NCI-H82 treated with DMSO at 0.1 percent for 48 hours (cell line): ENCODE data around the gene IER3.
"Not testable (repeated sequence)": the region's sequence is repeated elsewhere in the genome, so short reads cannot be mapped to it uniquely, and the experiment has no call there.

Experiments
- DNase-seq: peaks from one replicate; lab custom pipeline; 2025; ENCODE audit not compliant: unreplicated experiment; lab: John Stamatoyannopoulos, UW

Gene IER3

GRCh38 chr6:30769088-30769852, 24.9 kb upstream of the IER3 start:
- DNase-seq = no peak

GRCh38 chr6:30768634-30769087, 24.3 kb upstream of the IER3 start:
- no peak for DNase-seq

GRCh38 chr6:30767944-30768301, 23.6 kb upstream of the IER3 start:
- no peak for DNase-seq

GRCh38 chr6:30767158-30767943, 23.0 kb upstream of the IER3 start:
- DNase-seq = no peak

GRCh38 chr6:30766461-30767157, 22.3 kb upstream of the IER3 start:
- DNase-seq = no peak

GRCh38 chr6:30765495-30765894, 21.1 kb upstream of the IER3 start:
- DNase-seq = not testable (repeated sequence)

- not testable (repeated sequence) for DNase-seq
Observed at GRCh38 chr6:30764490-30765043, 20.2 kb upstream of the IER3 start.

GRCh38 chr6:30763618-30764489, 19.5 kb upstream of the IER3 start:
- peak; percentile 68 for DNase-seq

- no peak for DNase-seq
Observed at GRCh38 chr6:30763155-30763617, 18.8 kb upstream of the IER3 start.

GRCh38 chr6:30761791-30762429, 17.6 kb upstream of the IER3 start:
- no peak for DNase-seq

- DNase-seq = no peak
Observed at GRCh38 chr6:30760549-30760948, 16.2 kb upstream of the IER3 start.

- DNase-seq = no peak
Observed at GRCh38 chr6:30759575-30760239, 15.4 kb upstream of the IER3 start.

GRCh38 chr6:30757261-30757904, 13.0 kb upstream of the IER3 start:
- DNase-seq = no peak

- not testable (repeated sequence) for DNase-seq
Observed at GRCh38 chr6:30756405-30757003, 12.2 kb upstream of the IER3 start.

GRCh38 chr6:30754631-30755030, 10.3 kb upstream of the IER3 start:
- no peak for DNase-seq

- DNase-seq = no peak
Observed at GRCh38 chr6:30752157-30752927, 8.0 kb upstream of the IER3 start.

- no peak for DNase-seq
Observed at GRCh38 chr6:30750379-30750668, 6.0 kb upstream of the IER3 start.
